ENCODE measurements around the gene U2AF2. TPM values are rescaled to one million over a fixed set of nuclear protein-coding genes. Genes with fewer than 3 reads are reported as not detected.

Gene U2AF2
- total RNA-seq, 2 experiments from 2014 or later, result 211 to 264 TPM

GRCh38 chr19:55641426-55642152 lies 13.2 kb upstream of the U2AF2 start:
- H3K4me1 ChIP-seq (ENCODE audit: insufficient read depth, low read length, poor library complexity, severe bottlenecking), result peaks cover 60% of the 10 kb centered on the region
- peak overlapping the region; percentile 89 for H3K4me2 ChIP-seq (ENCODE audit: low read length)
- no peak overlapping the region for H2AFZ ChIP-seq (ENCODE audit: low read length)
- H4K20me1 ChIP-seq (ENCODE audit: insufficient read depth, low read length), result no peaks in the 10 kb centered on the region
- no TSS peak for BruUV-seq (replicated peaks)
- peak; percentile 47 for DNase-seq (ENCODE audit: low spot score)
- peaks cover 52% of the 10 kb centered on the region for H3K79me2 ChIP-seq (ENCODE audit: insufficient read depth, low read depth, low read length)
- intact Hi-C loops (cut with micrococcal nuclease; ENCODE audit: unreplicated experiment), result loop anchor here (5.0 kb wide), 1 partner anchor 501 kb away; the partner anchor contains the start of gene ZNF444
- H3K9me2 ChIP-seq (ENCODE audit: insufficient read depth, low read length), result no peaks in the 10 kb centered on the region
- H3K27ac ChIP-seq (ENCODE audit: low read depth, low read length, poor library complexity, severe bottlenecking), result peak overlapping the region; percentile 86
- POLR2A ChIA-PET, result no interaction called here
- CTCF ChIA-PET (ENCODE audit: unreplicated experiment), result no interaction called here
- peak overlapping the region; percentile 98 for H3K4me3 ChIP-seq (ENCODE audit: low read depth, low read length, poor library complexity, severe bottlenecking)
- no peak for TF ChIP-seq EZH2phosphoT487 (IDR thresholded peaks at IDR 0.05; ENCODE audit: borderline replicate concordance, low read depth, low read length)
- TF ChIP-seq, protein P1, sequence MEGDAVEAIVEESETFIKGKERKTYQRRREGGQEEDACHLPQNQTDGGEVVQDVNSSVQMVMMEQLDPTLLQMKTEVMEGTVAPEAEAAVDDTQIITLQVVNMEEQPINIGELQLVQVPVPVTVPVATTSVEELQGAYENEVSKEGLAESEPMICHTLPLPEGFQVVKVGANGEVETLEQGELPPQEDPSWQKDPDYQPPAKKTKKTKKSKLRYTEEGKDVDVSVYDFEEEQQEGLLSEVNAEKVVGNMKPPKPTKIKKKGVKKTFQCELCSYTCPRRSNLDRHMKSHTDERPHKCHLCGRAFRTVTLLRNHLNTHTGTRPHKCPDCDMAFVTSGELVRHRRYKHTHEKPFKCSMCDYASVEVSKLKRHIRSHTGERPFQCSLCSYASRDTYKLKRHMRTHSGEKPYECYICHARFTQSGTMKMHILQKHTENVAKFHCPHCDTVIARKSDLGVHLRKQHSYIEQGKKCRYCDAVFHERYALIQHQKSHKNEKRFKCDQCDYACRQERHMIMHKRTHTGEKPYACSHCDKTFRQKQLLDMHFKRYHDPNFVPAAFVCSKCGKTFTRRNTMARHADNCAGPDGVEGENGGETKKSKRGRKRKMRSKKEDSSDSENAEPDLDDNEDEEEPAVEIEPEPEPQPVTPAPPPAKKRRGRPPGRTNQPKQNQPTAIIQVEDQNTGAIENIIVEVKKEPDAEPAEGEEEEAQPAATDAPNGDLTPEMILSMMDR (conservative IDR thresholded peaks at IDR 0.05; ENCODE audit: low read length), result no peak
- no peaks in the 10 kb centered on the region for H3K9me3 ChIP-seq (ENCODE audit: low read length)
- peaks cover 35% of the 10 kb centered on the region for H3K36me3 ChIP-seq (ENCODE audit: insufficient read depth, low read length)

DNA sequence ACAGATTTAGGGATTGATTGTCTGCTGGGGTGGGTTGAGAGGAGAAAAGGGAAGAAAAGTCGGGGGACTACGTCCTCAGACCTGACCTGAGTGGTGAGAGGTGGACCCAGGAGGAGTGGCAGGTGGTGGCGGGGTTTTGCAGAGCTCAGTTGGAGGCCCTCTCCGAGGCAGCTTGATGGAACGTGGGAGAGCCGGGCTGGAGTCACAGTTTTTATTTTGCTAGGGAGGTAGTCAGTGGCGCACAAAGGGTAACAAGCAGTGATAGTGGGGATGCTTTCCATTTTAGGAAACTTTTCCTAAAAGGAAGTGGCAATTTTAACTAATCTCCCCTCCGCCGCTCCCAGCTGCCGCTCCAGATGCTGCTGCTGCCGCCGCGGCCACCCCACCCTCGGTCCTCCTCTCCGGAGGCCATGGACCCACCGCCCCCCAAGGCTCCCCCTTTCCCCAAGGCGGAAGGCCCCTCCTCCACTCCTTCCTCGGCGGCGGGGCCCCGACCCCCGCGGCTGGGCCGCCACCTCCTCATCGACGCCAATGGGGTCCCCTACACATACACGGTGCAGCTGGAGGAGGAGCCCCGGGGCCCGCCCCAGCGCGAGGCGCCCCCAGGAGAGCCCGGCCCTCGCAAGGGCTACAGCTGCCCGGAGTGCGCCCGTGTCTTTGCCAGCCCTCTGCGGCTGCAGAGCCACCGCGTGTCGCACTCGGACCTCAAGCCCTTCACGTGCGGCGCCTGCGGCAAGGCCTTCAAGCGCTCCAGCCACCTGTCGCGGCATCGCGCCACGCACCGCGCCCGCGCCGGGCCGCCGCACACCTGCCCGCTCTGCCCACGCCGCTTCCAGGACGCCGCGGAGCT lies 12.5 kb upstream of the U2AF2 start:
- Histone ChIP-seq H3K9me2 (ENCODE audit: insufficient read depth, low read length) (no peaks in the 10 kb centered on the region), H3K9me3 (ENCODE audit: low read length) (no peaks in the 10 kb centered on the region), H3K36me3 (ENCODE audit: insufficient read depth, low read length) (peaks cover 39% of the 10 kb centered on the region), H2AFZ (ENCODE audit: low read length) (no peak overlapping the region; the same call in 1 of the 2 replicates), H4K20me1 (ENCODE audit: insufficient read depth, low read length) (no peaks in the 10 kb centered on the region), H3K4me1 (ENCODE audit: insufficient read depth, low read length, poor library complexity, severe bottlenecking) (peaks cover 62% of the 10 kb centered on the region), H3K4me2 (ENCODE audit: low read length) (peak overlapping the region; percentile 89), H3K79me2 (ENCODE audit: insufficient read depth, low read depth, low read length) (peaks cover 53% of the 10 kb centered on the region), H3K27ac (ENCODE audit: low read depth, low read length, poor library complexity, severe bottlenecking) (peak overlapping the region; percentile 86), H3K4me3 (ENCODE audit: low read depth, low read length, poor library complexity, severe bottlenecking) (peak overlapping the region; percentile 98)
- TF ChIP-seq, protein P1 (conservative IDR thresholded peaks at IDR 0.05; ENCODE audit: low read length), result no peak
- TF ChIP-seq EZH2phosphoT487 (IDR thresholded peaks at IDR 0.05; ENCODE audit: borderline replicate concordance, low read depth, low read length), result no peak
- peak; percentile 63 for DNase-seq (ENCODE audit: low spot score)
- BruUV-seq (replicated peaks), result no TSS peak
- intact Hi-C loops (cut with micrococcal nuclease; ENCODE audit: unreplicated experiment), result loop anchor here (1.0 to 5.0 kb wide), 2 partner anchors 43 to 500 kb away; partner anchors contain the start of genes FIZ1 and ZNF444
- ChIA-PET CTCF (ENCODE audit: unreplicated experiment) (no interaction called here), POLR2A (interaction anchor here (0.6 to 0.7 kb wide), 2 partner anchors 12 to 17 kb away, joined by 3 read pairs; no protein-coding TSS in a partner anchor)

Data from OCI-LY7 (cell line).